ENCODE results near the gene ADARB2.

Gene ADARB2

GRCh38 chr10:1366811-1367425, 370.4 kb downstream of the ADARB2 start:
- in situ Hi-C loops (cut with MboI; ENCODE audit: low pct_unique_long_range_greater_than_20kb, low sequenced_read_pairs, unreplicated experiment): no loop called here

GRCh38 chr10:1366322-1366691, 371.0 kb downstream of the ADARB2 start:
- in situ Hi-C loops (cut with MboI; ENCODE audit: low pct_unique_long_range_greater_than_20kb, low sequenced_read_pairs, unreplicated experiment): no loop called here
- DNase-seq (ENCODE audit: low spot score): no peak
- TF ChIP-seq, protein P1, sequence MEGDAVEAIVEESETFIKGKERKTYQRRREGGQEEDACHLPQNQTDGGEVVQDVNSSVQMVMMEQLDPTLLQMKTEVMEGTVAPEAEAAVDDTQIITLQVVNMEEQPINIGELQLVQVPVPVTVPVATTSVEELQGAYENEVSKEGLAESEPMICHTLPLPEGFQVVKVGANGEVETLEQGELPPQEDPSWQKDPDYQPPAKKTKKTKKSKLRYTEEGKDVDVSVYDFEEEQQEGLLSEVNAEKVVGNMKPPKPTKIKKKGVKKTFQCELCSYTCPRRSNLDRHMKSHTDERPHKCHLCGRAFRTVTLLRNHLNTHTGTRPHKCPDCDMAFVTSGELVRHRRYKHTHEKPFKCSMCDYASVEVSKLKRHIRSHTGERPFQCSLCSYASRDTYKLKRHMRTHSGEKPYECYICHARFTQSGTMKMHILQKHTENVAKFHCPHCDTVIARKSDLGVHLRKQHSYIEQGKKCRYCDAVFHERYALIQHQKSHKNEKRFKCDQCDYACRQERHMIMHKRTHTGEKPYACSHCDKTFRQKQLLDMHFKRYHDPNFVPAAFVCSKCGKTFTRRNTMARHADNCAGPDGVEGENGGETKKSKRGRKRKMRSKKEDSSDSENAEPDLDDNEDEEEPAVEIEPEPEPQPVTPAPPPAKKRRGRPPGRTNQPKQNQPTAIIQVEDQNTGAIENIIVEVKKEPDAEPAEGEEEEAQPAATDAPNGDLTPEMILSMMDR (IDR thresholded peaks at IDR 0.05; ENCODE audit: extremely low read depth, insufficient read depth, missing control alignments): no peak

More at GRCh38 chr10:1366811-1367425, 370.4 kb downstream of the ADARB2 start:
- no peak for DNase-seq (ENCODE audit: low spot score)
- TF ChIP-seq, protein P1 (IDR thresholded peaks at IDR 0.05; ENCODE audit: extremely low read depth, insufficient read depth, missing control alignments): no peak

DNA sequence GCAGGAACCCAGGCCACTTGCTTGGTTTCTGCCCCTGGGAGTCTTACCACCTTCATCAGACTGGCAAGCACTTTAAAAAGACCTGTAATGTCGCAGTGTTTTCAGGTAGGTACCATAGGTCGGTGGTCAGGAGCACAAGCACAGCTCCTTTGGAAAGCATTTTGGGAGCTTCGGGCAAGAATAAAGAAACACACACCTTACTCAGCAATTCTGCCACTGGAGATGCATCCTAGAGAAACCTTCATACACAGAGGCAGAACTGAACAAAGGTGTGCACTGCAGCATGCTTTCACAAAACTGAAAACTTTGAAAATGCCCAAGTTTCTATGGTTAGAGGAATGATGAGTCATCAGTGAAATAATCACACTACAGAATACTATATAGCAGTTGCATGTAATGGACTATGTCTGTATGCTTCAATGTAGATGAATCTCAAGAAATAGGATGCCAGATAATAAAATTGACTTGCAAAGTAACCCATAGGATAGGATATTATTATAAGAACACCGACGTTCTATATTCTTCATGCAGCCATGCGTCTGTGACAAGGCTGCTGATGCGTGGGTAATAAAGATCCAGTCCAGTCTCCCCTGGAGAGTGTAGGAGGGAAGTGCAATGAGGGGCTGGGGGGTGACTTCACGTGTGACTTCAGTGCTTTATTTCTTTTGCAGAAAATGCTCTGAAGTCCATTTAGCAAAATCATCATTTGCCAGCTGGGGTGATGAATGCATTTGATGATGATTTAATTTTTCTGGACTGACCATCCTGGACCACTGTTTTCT, 371.6 kb downstream of the ADARB2 start:
- in situ Hi-C loops (cut with MboI; ENCODE audit: low pct_unique_long_range_greater_than_20kb, low sequenced_read_pairs, unreplicated experiment): no loop called here
- TF ChIP-seq, protein P1 (IDR thresholded peaks at IDR 0.05; ENCODE audit: extremely low read depth, insufficient read depth, missing control alignments): no peak

DNA sequence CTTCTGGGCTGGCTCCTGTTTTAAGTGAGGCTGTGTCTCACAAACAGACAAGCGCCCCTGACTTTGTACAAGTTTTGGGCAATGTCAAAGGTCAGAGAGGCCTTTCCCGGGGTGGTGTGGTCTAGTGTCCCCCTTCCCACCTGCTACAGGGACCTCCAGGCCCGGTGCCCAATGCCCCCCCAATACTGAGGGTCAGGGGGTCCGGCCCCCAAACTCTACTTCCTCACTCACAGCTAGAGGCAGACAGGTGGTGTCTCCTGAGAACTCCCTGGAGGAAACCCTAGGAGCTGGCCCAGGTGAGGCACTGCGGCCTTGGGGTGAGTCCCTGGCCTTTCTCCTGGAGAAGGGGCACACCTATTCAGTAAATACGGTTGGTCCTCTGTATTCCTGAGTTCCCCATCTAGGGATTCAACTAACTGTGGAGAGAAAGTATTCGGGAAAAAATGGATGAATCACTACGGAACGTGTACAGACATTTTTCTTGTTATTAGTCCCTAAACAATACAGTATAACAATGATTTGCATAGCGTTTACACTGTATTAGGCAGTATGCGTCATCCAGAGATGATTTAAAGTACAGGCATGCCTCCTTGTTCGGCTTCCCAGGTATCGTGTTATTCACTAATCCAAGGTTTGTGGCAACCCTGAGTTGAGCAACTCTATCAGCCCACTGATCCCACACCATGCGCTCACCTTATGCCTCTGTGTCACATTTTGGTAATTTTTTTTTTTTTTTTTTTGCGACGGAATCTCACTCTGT, 373.0 kb downstream of the ADARB2 start:
- in situ Hi-C loops (cut with MboI; ENCODE audit: low pct_unique_long_range_greater_than_20kb, low sequenced_read_pairs, unreplicated experiment): no loop called here
- DNase-seq (ENCODE audit: low spot score): peak; percentile 22
- TF ChIP-seq, protein P1 (IDR thresholded peaks at IDR 0.05; ENCODE audit: extremely low read depth, insufficient read depth, missing control alignments): no peak

More for the DNA sequence above, 371.6 kb downstream of the ADARB2 start:
- no peak for DNase-seq (ENCODE audit: low spot score)

DNA sequence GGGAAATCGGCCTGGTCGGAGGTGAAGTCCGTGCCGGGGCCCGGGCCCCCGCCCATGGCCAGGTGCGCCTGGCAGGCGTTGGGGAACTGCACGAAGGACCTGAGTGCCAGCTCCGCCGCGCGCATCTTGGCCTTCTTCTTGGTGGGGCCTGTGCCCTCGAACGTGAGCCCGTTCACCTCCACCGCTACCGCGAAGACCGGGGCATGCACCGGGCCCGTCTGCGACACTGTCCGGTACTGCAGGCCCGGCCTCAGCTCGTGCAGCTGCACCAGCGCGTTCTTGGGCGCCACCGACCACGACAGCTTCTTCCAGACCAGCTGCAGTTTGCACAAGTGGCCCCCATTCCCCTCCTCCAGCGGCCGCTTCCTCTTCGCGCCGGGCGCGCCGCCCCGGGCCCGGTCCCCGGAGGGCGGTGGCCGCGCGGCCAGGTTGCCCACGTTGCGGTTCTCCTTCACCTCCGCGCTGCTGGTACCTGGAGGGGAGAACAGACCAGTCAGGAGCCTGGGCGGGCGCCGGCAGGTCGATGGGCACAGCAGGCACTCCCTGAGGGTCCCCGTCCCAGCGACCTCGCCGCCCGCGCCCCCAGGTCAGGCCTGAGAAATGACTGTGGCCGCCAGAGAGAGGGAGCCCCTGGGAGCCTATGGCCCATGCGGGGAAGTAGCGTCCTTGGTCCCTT, 373.7 kb downstream of the ADARB2 start:
- DNase-seq (ENCODE audit: low spot score): no peak
- in situ Hi-C loops (cut with MboI; ENCODE audit: low pct_unique_long_range_greater_than_20kb, low sequenced_read_pairs, unreplicated experiment): no loop called here
- TF ChIP-seq, protein P1 (IDR thresholded peaks at IDR 0.05; ENCODE audit: extremely low read depth, insufficient read depth, missing control alignments): no peak
